NCI-H1417 treated with DMSO at 0.1 percent for 48 hours (cell line): ENCODE results near the gene CELA1.

Experiments used
- DNase-seq: peaks from one replicate; lab custom pipeline; 2025; lab: John Stamatoyannopoulos, UW

The CELA1 gene

DNA sequence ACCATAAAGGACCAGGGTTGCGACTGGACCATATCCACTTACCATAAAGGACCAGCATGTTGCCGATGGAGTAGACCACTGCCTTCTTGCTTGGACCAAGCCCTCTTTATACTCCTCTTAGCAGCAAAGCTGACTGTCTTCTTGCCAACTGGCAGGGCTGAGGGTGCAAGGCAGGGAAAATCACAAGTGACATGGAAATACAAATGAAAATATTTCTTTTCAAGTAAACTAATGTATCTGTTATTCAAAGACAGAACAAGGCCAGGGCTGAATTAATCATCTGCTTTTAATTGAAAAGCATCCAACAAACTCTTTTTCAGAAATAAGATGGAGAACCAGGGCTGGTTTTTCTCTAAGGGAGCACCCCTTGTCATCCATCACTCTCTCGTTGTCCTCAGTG lies at the start of gene CELA1:
CELA1 (minus strand) TSS at position 99 of the 400 bp plus-strand sequence; CDS start at position 58, 41 bp downstream.
- DNase-seq, result no peak

- DNase-seq, result no peak
Measured at GRCh38 chr12:51395283-51396230, 49.1 kb upstream of the CELA1 start.

GRCh38 chr12:51393676-51394545 lies 47.4 kb upstream of the CELA1 start:
- no peak for DNase-seq

- DNase-seq, result no peak
Measured at GRCh38 chr12:51392556-51393237, 46.2 kb upstream of the CELA1 start.

GRCh38 chr12:51391283-51392123 lies 45.0 kb upstream of the CELA1 start, which contains the start of gene GALNT6:
Gene GALNT6, minus strand, starts transcription at chr12:51391406. Its CDS starts 11,625 bp downstream, at chr12:51379781.
- no peak for DNase-seq

GRCh38 chr12:51390891-51391282 lies 44.4 kb upstream of the CELA1 start:
- no peak for DNase-seq

DNA sequence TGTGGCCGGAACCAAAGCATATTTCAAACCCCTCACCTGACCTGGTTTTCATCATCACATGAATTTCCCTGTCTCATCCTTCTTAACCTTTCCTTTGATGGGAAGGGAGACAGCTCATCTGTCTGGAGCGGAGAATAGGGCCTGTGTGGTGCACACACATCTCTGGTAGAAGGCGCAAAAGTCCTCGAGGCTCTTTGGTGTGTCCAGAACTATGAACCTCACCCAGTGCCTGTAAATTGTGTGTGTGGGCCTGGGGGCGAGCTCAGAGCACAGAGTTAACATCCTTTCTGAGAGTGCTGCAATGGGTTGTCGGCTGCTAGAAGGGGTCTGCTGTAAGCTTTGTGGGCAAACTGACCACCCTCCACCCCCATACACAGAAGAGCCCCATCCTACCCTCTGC lies 44.0 kb upstream of the CELA1 start:
- no peak for DNase-seq

DNA sequence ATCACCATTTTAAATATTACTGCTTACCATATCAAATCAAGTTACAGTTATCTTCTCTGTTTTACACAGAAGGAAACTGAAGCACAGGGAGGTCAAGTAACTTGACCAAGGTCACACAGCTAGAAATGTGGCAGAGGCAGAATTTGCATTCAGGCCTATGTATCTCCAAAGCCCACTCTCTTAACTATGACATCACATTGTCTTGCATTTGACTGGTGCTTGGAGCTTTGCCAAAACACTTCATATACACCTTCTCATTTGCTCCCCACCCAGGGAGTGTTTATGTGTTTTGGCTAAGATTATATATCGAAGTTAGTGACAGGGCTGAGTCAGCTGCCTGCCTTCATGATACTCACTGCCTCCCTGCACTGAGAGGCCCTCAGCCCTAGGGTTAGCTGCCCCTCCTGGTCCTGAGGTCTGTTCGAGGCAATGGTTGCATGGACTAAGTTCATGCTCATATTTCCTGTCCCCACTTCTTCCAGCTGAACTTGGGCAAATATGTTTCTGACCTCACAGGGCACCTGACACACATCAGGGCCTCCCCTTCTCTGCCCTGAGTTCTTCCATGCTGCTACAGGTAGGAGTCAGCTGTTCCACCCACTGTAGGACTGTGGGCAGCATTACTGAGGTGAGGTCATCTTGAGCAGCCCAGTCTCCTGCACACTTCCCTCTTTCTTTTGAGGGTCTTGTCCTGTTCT lies 43.0 kb upstream of the CELA1 start:
- no peak for DNase-seq

DNA sequence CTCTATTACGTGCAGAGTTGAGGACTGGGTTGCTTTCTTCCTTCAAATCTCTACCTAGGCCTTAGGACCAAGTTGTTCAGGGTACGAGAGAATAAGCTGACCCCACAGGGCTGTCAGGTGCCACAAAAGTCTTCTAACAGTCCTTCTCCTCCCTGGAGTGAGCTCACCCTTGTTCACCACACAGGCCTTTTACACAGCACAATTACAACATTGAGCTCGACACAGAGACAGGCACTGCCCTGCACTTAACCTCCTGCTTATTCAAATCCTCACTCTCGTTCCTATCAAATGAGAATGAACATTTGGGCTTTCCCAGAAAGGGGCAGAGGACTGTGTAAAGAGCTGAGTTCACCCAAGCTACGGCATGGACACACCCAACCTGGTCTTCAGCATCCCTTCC lies 42.4 kb upstream of the CELA1 start:
- DNase-seq, result no peak

GRCh38 chr12:51388069-51388799 lies 41.8 kb upstream of the CELA1 start:
- no peak for DNase-seq

GRCh38 chr12:51386351-51386750 lies 39.9 kb upstream of the CELA1 start:
- DNase-seq, result no peak

DNA sequence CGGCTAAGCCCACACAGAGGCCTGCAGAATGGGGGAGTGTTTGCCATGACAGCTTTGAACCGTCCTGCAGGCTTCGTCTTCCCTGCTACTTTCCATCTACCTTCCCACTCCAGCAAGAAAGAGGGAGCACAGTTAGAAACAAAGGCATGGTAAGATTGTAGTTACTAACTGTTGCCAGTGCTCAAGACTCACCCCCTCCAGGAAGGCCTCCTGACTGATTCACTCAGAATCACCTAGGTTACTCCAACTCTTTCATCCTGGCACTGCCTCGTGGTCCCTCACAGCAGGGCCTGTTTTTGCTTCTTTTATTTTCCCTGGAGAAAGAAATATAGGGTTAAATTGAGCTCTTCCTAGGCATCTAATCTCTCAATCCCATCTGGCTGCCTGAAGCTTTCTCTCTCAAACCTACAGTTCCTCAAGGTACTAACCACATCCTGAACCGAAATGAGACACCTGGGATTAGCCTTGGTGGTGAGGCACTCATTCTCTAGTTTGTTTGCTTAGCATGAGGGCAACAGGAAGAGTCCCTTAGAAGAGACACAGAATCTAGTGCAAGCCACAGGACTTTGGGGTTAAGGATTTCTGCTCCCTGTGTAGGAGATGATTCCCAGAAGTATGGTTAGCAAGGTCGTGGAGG lies 36.9 kb upstream of the CELA1 start:
- no peak for DNase-seq

GRCh38 chr12:51382173-51382572 lies 35.7 kb upstream of the CELA1 start:
- DNase-seq, result no peak

- DNase-seq, result no peak
Measured at GRCh38 chr12:51381226-51382079, 35.0 kb upstream of the CELA1 start.

DNA sequence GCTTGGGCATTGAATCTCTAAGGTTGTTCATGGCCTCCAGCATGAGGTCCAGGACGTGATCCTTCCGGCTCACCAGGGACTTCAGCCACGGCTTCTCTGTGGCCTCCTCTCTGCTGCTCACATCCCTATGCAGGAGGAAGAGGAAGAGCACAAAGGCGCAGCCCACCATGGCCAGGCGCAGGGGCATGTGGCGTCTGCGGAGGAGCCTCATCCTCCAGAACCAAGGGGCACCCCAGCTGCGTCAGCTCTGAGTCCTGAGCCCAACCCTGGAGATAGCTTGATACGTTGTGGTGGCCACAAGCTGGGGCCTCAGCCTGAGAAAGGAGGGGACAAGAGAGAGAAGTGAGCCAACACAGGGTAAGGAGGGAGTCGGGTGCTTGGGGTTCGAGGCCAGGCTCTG lies 33.1 kb upstream of the CELA1 start:
- no peak for DNase-seq

DNA sequence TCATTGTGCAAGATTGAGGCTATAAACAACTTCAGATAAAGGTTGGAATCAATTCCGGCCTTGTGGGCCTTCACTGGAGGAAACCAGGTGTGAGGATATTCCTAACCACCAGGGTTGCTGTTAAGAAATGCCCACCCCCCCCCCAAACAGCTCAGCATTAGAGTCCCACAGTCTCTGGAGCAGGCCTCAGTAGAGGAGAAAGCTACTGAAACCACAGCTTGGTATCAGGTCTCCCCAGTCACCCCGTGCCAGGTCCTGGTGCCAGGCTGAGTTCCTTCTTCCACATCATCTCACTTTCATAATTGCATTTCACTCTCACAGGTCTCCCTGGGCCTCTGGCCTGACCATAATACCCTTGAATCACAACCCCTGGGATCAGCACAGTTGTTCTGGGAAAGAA lies 32.3 kb upstream of the CELA1 start:
- DNase-seq, result no peak

GRCh38 chr12:51377099-51377984 lies 30.9 kb upstream of the CELA1 start:
- DNase-seq, result no peak
